Endodermal cell (in vitro differentiated cells): ENCODE results near the gene CTIF. TPM values are rescaled to one million over a fixed set of nuclear protein-coding genes. Genes with fewer than 3 reads are reported as not detected.
A peak's percentile ranks its signal among the peaks of the same experiment; 100 is the strongest.

Source experiments
- DNase-seq: peaks from one replicate; pipeline ENCODE4 v3.0.0-alpha.2; 2017
- H3K27ac ChIP-seq: 2 replicates; pipeline ENCODE4 v1.5.1; 2013; ENCODE audit warnings: mild to moderate bottlenecking, low read depth, low read length, moderate library complexity
- H3K27me3 ChIP-seq: 2 replicates; pipeline ENCODE4 v1.6.1; 2013; ENCODE audit warnings: mild to moderate bottlenecking, low read length, moderate library complexity; ENCODE audit not compliant: insufficient read depth, control insufficient read depth, poor library complexity, severe bottlenecking
- H3K36me3 ChIP-seq: 2 replicates; pipeline ENCODE4 v1.7.0; 2013; ENCODE audit warnings: mild to moderate bottlenecking, low read length, moderate library complexity; ENCODE audit not compliant: control insufficient read depth, insufficient read depth
- H3K4me1 ChIP-seq: one replicate; pipeline ENCODE4 v1.7.0; 2013; ENCODE audit warnings: low read length; ENCODE audit not compliant: control insufficient read depth, insufficient read depth
- H3K4me3 ChIP-seq: 2 replicates; pipeline ENCODE4 v1.5.1; 2013; ENCODE audit warnings: mild to moderate bottlenecking, low read length, moderate library complexity
- H3K9ac ChIP-seq: 2 replicates; pipeline ENCODE4 v1.6.1; 2013; ENCODE audit warnings: mild to moderate bottlenecking, low read length, moderate library complexity; ENCODE audit not compliant: poor library complexity, severe bottlenecking; ENCODE audit errors: extremely low read depth
- H3K9me3 ChIP-seq: 2 replicates; pipeline ENCODE4 v1.6.1; 2013; ENCODE audit warnings: mild to moderate bottlenecking, low read length, moderate library complexity; ENCODE audit not compliant: control insufficient read depth
- H3K27ac Mint-ChIP-seq: 2 replicates; pipeline ENCODE4 v1.8.0; 2020; ENCODE audit warnings: mixed read lengths
- H3K27me3 Mint-ChIP-seq: 2 replicates; pipeline ENCODE4 v1.8.0; 2021; ENCODE audit warnings: mild to moderate bottlenecking, mixed read lengths; ENCODE audit not compliant: insufficient read depth
- H3K36me3 Mint-ChIP-seq: 2 replicates; pipeline ENCODE4 v1.8.0; 2020; ENCODE audit warnings: low read depth, mixed read lengths
- H3K4me1 Mint-ChIP-seq: 2 replicates; pipeline ENCODE4 v1.8.0; 2020; ENCODE audit warnings: mixed read lengths
- H3K4me3 Mint-ChIP-seq: 2 replicates; pipeline ENCODE4 v1.8.0; 2020; ENCODE audit warnings: mild to moderate bottlenecking, moderate library complexity, mixed read lengths
- H3K9me3 Mint-ChIP-seq: 2 replicates; pipeline ENCODE4 v1.8.0; 2020; ENCODE audit warnings: mild to moderate bottlenecking, mixed read lengths
- WGBS, 2 experiments: methylation state at CpG; one replicate each; pipeline versions ENCODE4 v1.1.5 to v1.1.7; 2013; ENCODE audit warnings: missing lambda C conversion rate in 2 of 2, mixed read lengths in 1 of 2; ENCODE audit not compliant: insufficient coverage in 1 of 2, insufficient read length in 1 of 2; 5-methylcytosine and 5-hydroxymethylcytosine counted together
- total RNA-seq, 2 donors: library from RNA; stranded (reverse); fragmentation: NEBNext Ultra II Directional in 1 of 2; extraction: Animal tissue kit (Norgen Biotek cat#: 25700) in 1 of 2; gene quantifications; 2 replicates in 1 of 2; 3 replicates in 1 of 2; pipeline ENCODE4 v1.2.1, GENCODE V29; 2021
- TF ChIP-seq, protein P1 (sequence below): fragments of 200-600 bp; sonication (generic); conservative IDR thresholded peaks from 2 replicates; pipeline ENCODE4 v1.5.0; 2021; ENCODE audit warnings: antibody characterized with exemption, mild to moderate bottlenecking

CTIF gene
- total RNA-seq, 2 donors from 2014 or later: 33.8 to 41.6 TPM

DNA sequence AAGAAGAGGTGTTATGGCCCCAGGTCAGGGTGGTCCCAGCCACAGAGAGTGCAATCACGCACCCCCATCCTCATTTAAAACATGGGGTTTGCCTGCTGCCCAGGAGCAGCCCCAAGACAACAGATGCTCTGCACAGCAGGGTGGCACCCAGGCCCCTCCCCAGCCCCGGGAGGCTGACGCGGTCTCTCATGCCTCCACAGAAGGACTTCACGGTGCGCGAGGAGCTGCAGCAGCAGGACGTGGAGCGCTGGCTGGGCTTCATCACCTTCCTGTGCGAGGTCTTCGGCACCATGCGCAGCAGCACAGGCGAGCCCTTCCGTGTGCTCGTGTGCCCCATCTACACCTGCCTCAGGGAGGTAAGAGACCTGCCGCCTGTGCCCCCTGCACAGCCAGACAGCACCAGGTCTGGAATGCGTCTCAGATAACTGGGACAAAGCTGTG, 278.2 kb downstream of the CTIF start:
- Histone ChIP-seq H3K9ac (no peak overlapping the region), H3K27me3 (no peaks in the 10 kb centered on the region), H3K4me1 (peaks cover 2% of the 10 kb centered on the region), H3K9me3 (no peaks in the 10 kb centered on the region), H3K4me3 (no peak overlapping the region), H3K36me3 (peaks cover 13% of the 10 kb centered on the region), H3K27ac (no peak overlapping the region)
- TF ChIP-seq, protein P1, sequence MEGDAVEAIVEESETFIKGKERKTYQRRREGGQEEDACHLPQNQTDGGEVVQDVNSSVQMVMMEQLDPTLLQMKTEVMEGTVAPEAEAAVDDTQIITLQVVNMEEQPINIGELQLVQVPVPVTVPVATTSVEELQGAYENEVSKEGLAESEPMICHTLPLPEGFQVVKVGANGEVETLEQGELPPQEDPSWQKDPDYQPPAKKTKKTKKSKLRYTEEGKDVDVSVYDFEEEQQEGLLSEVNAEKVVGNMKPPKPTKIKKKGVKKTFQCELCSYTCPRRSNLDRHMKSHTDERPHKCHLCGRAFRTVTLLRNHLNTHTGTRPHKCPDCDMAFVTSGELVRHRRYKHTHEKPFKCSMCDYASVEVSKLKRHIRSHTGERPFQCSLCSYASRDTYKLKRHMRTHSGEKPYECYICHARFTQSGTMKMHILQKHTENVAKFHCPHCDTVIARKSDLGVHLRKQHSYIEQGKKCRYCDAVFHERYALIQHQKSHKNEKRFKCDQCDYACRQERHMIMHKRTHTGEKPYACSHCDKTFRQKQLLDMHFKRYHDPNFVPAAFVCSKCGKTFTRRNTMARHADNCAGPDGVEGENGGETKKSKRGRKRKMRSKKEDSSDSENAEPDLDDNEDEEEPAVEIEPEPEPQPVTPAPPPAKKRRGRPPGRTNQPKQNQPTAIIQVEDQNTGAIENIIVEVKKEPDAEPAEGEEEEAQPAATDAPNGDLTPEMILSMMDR: no peak
- Mint-ChIP-seq H3K9me3 (no peaks in the 10 kb centered on the region), H3K27me3 (no peaks in the 10 kb centered on the region), H3K36me3 (peaks cover 19% of the 10 kb centered on the region), H3K4me3 (no peak overlapping the region), H3K27ac (no peak overlapping the region), H3K4me1 (peaks cover 15% of the 10 kb centered on the region)
- 90 to 92% methylated on average over 16 to 17 of the region's 17 CpGs for WGBS, 2 experiments
- DNase-seq: peak; percentile 38

DNA sequence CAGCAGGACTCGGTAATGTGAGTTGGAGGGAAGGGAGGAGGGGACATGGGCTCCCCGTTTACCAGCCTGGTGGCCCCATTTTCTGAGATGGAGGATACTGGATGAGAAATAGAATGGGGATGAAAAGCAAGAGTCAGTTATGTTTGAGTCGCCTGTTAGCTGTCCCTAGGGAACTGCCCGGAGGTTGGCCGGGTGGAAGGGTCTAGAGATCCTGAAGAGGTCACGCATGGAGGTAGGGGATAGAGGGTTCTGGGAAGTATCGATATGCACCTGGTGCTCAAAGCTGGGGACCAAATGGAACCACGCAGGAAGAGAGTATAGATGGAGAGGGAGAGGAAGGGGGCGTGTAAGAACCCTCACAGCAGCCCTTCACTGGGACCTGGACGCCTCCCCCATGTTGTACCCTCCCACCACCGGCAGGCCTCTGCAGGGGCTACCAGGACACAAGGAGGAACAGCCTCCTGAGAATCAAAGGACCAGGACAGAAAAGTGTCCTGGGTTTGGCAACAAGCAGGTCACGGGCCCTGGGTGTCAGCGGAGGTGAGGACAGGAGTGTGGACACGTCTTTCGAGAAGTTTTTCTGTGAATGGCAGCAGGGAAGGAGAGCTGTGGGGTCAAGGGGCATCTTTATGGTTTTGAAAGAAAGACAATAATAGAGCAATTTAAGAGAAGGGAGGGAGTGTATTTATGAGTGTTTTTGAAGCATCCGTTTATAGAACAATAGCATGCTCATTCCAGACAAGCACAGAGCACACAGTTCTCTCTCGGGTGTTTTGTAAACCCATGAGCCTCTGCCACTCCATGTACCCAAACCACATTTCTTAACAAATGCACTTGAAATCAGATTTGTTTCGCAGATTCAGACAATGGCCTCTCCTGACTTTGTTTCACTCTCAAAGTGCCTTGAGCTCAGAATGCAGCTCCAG, 279.8 kb downstream of the CTIF start:
- Histone ChIP-seq H3K27ac (no peak overlapping the region), H3K9ac (no peak overlapping the region), H3K9me3 (peaks cover 8% of the 10 kb centered on the region), H3K36me3 (peaks cover 13% of the 10 kb centered on the region), H3K27me3 (no peaks in the 10 kb centered on the region), H3K4me3 (no peak overlapping the region), H3K4me1 (no peaks in the 10 kb centered on the region)
- 89 to 93% methylated on average over 13 to 18 of the region's 18 CpGs for WGBS, 2 experiments
- TF ChIP-seq, protein P1: no peak
- peaks cover 7% of the 10 kb centered on the region for H3K9me3 Mint-ChIP-seq
- H3K27me3 Mint-ChIP-seq: no peaks in the 10 kb centered on the region
- peak; percentile 32 for DNase-seq
- H3K27ac Mint-ChIP-seq: no peak overlapping the region
- H3K4me1 Mint-ChIP-seq: peaks cover 7% of the 10 kb centered on the region
- peaks cover 31% of the 10 kb centered on the region for H3K36me3 Mint-ChIP-seq
- no peak overlapping the region for H3K4me3 Mint-ChIP-seq

DNA sequence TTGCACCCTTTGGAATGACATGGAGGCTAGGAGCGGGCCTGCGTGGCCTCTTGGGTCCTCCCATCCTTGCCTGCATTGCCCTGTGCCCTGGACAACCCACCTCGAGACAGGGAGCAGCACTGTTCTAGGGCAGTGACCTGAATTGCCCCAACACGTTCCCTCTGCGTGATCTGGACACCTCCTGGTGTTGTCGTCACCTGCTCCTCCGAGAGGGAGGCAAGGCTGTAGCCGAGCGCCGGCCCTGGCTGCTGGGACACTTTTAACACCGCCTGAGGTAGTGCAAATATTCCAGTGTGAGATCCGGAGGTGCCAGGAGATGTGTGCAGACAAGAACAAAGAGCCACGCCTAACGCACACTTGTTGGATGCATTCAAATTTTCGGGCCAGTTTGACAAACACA, 280.4 kb downstream of the CTIF start:
- Mint-ChIP-seq H3K27me3 (no peaks in the 10 kb centered on the region), H3K4me1 (no peaks in the 10 kb centered on the region), H3K9me3 (peaks cover 10% of the 10 kb centered on the region), H3K36me3 (peaks cover 35% of the 10 kb centered on the region), H3K27ac (no peak overlapping the region), H3K4me3 (no peak overlapping the region)
- Histone ChIP-seq H3K9ac (no peak overlapping the region), H3K27me3 (no peaks in the 10 kb centered on the region), H3K36me3 (peaks cover 13% of the 10 kb centered on the region), H3K9me3 (peaks cover 10% of the 10 kb centered on the region), H3K4me1 (no peaks in the 10 kb centered on the region), H3K4me3 (no peak overlapping the region), H3K27ac (no peak overlapping the region)
- TF ChIP-seq, protein P1: no peak
- WGBS, 2 experiments: 91 to 95% methylated on average over 15 of the region's 15 CpGs
- DNase-seq: peak; percentile 29
